HUES64 (cell line): ENCODE results near the gene ACTR1B.

Experiments
- H3K27ac ChIP-seq: 2 replicates; pipeline ENCODE4 v1.7.0; 2013; ENCODE audit warnings: low read depth, low read length, inconsistent platforms
- H3K27me3 ChIP-seq: 2 replicates; pipeline ENCODE4 v1.6.1; 2013; ENCODE audit warnings: mild to moderate bottlenecking, low read length; ENCODE audit not compliant: insufficient read depth
- H3K36me3 ChIP-seq: 2 replicates; pipeline ENCODE4 v1.6.1; 2013; ENCODE audit warnings: mild to moderate bottlenecking, low read length; ENCODE audit not compliant: insufficient read depth
- H3K4me1 ChIP-seq: 2 replicates; pipeline ENCODE4 v1.6.1; 2013; ENCODE audit warnings: mild to moderate bottlenecking, low read length, moderate library complexity; ENCODE audit not compliant: insufficient read depth
- H3K4me3 ChIP-seq: 2 replicates; pipeline ENCODE4 v1.5.1; 2013; ENCODE audit warnings: mild to moderate bottlenecking, low read length, moderate library complexity
- H3K9ac ChIP-seq: 2 replicates; pipeline ENCODE4 v1.6.1; 2013; ENCODE audit warnings: mild to moderate bottlenecking, low read depth, low read length
- H3K9me3 ChIP-seq: 2 replicates; pipeline ENCODE4 v1.6.1; 2013; ENCODE audit warnings: low read depth, low read length; ENCODE audit not compliant: insufficient read depth
- WGBS: fragments of 150-250, 120-280 bp; methylation state at CpG from one replicate; pipeline ENCODE4 v1.1.7; 2013; ENCODE audit warnings: missing lambda C conversion rate; 5-methylcytosine and 5-hydroxymethylcytosine counted together

The ACTR1B gene

GRCh38 chr2:97702731-97703470, 39.1 kb upstream of the ACTR1B start:
- Histone ChIP-seq H3K27me3 (no peaks in the 10 kb centered on the region; the same call in 1 of the 2 replicates), H3K4me1 (no peaks in the 10 kb centered on the region), H3K27ac (no peak overlapping the region), H3K4me3 (no peak overlapping the region), H3K36me3 (no peaks in the 10 kb centered on the region), H3K9me3 (no peaks in the 10 kb centered on the region), H3K9ac (no peak overlapping the region)
- 90% methylated on average over 15 of the region's 19 CpGs for WGBS

- H3K27me3 ChIP-seq = no peaks in the 10 kb centered on the region; the same call in 1 of the 2 replicates
- no peak overlapping the region for H3K9ac ChIP-seq
- WGBS = 95% methylated on average over 6 of the region's 6 CpGs
- H3K4me3 ChIP-seq = no peak overlapping the region
- no peak overlapping the region for H3K27ac ChIP-seq
- H3K4me1 ChIP-seq = no peaks in the 10 kb centered on the region
- H3K9me3 ChIP-seq = no peaks in the 10 kb centered on the region
- H3K36me3 ChIP-seq = no peaks in the 10 kb centered on the region
These were observed 38.1 kb upstream of the ACTR1B start for GRCh38 chr2:97701851-97702465.

- H3K27me3 ChIP-seq = no peaks in the 10 kb centered on the region; the same call in 1 of the 2 replicates
- no peaks in the 10 kb centered on the region for H3K9me3 ChIP-seq
- WGBS = 79% methylated on average over 13 of the region's 13 CpGs
- H3K27ac ChIP-seq = no peak overlapping the region
- H3K36me3 ChIP-seq = no peaks in the 10 kb centered on the region
- no peaks in the 10 kb centered on the region for H3K4me1 ChIP-seq
- no peak overlapping the region for H3K4me3 ChIP-seq
- H3K9ac ChIP-seq = no peak overlapping the region
These were observed 37.3 kb upstream of the ACTR1B start for GRCh38 chr2:97701186-97701585.

GRCh38 chr2:97699765-97700444, 36.1 kb upstream of the ACTR1B start:
- H3K4me1 ChIP-seq = no peaks in the 10 kb centered on the region
- no peaks in the 10 kb centered on the region; the same call in 1 of the 2 replicates for H3K27me3 ChIP-seq
- no peak overlapping the region for H3K4me3 ChIP-seq
- no peaks in the 10 kb centered on the region for H3K9me3 ChIP-seq
- H3K9ac ChIP-seq = no peak overlapping the region
- no peak overlapping the region for H3K27ac ChIP-seq
- no peaks in the 10 kb centered on the region for H3K36me3 ChIP-seq
- WGBS = 67% methylated on average over 11 of the region's 11 CpGs

GRCh38 chr2:97698530-97698929, 34.7 kb upstream of the ACTR1B start:
- no peaks in the 10 kb centered on the region for H3K36me3 ChIP-seq
- no peaks in the 10 kb centered on the region for H3K4me1 ChIP-seq
- no peaks in the 10 kb centered on the region for H3K9me3 ChIP-seq
- WGBS = 100% methylated on average over 4 of the region's 4 CpGs
- H3K27ac ChIP-seq = no peak overlapping the region
- no peak overlapping the region for H3K9ac ChIP-seq
- H3K4me3 ChIP-seq = no peak overlapping the region
- no peaks in the 10 kb centered on the region; the same call in 1 of the 2 replicates for H3K27me3 ChIP-seq

- Histone ChIP-seq H3K36me3 (no peaks in the 10 kb centered on the region), H3K27ac (no peak overlapping the region), H3K4me1 (no peaks in the 10 kb centered on the region), H3K4me3 (no peak overlapping the region), H3K9me3 (no peaks in the 10 kb centered on the region), H3K9ac (no peak overlapping the region), H3K27me3 (no peaks in the 10 kb centered on the region; the same call in 1 of the 2 replicates)
- WGBS = 31% methylated on average over 13 of the region's 14 CpGs
These were observed 33.7 kb upstream of the ACTR1B start for GRCh38 chr2:97697252-97698235.

- Histone ChIP-seq H3K9ac (no peak overlapping the region), H3K4me3 (no peak overlapping the region), H3K27ac (no peak overlapping the region), H3K4me1 (peaks cover 4% of the 10 kb centered on the region; the same call in 1 of the 2 replicates), H3K27me3 (no peaks in the 10 kb centered on the region; the same call in 1 of the 2 replicates), H3K36me3 (no peaks in the 10 kb centered on the region), H3K9me3 (no peaks in the 10 kb centered on the region)
- WGBS = 92% methylated on average over 4 of the region's 5 CpGs
These were observed 31.9 kb upstream of the ACTR1B start for GRCh38 chr2:97695744-97696143.

GRCh38 chr2:97693476-97693875, 29.6 kb upstream of the ACTR1B start:
- Histone ChIP-seq H3K9ac (no peak overlapping the region), H3K36me3 (no peaks in the 10 kb centered on the region), H3K27ac (no peak overlapping the region), H3K9me3 (no peaks in the 10 kb centered on the region), H3K4me1 (peaks cover 4% of the 10 kb centered on the region; the same call in 1 of the 2 replicates), H3K4me3 (no peak overlapping the region), H3K27me3 (no peaks in the 10 kb centered on the region)

- Histone ChIP-seq H3K9me3 (no peaks in the 10 kb centered on the region), H3K27me3 (no peaks in the 10 kb centered on the region), H3K4me1 (peaks cover 4% of the 10 kb centered on the region; the same call in 1 of the 2 replicates), H3K27ac (no peak overlapping the region), H3K4me3 (no peak overlapping the region), H3K36me3 (no peaks in the 10 kb centered on the region), H3K9ac (no peak overlapping the region)
- WGBS = 41% methylated on average over 6 of the region's 6 CpGs
These were observed 27.3 kb upstream of the ACTR1B start for GRCh38 chr2:97691166-97691565.

- Histone ChIP-seq H3K36me3 (no peaks in the 10 kb centered on the region), H3K27ac (no peak overlapping the region), H3K9ac (no peak overlapping the region), H3K4me1 (peaks cover 4% of the 10 kb centered on the region; the same call in 1 of the 2 replicates), H3K27me3 (no peaks in the 10 kb centered on the region), H3K9me3 (no peaks in the 10 kb centered on the region), H3K4me3 (no peak overlapping the region)
- 90% methylated on average over 11 of the region's 11 CpGs for WGBS
These were observed 24.4 kb upstream of the ACTR1B start for GRCh38 chr2:97688062-97688827.
